Ovary (tissue), 9 donors: Measurements from ENCODE around the gene CASP3. TPM values are rescaled to one million over a fixed set of nuclear protein-coding genes. Genes with fewer than 3 reads are reported as not detected.
"Not testable (repeated sequence)": the region's sequence is repeated elsewhere in the genome, so short reads cannot be mapped to it uniquely, and the experiment has no call there.

Experiments used
- DNase-seq, 5 donors: peaks; one replicate each; pipeline ENCODE4 v3.0.0-alpha.2; 2019 to 2020
- H3K27ac ChIP-seq, 2 donors: fragments of 200-600 bp; one replicate each; pipeline versions ENCODE4 v1.5.1 to v1.8.0; 2019 to 2022
- H3K27me3 ChIP-seq: fragments of 200-600 bp; one replicate; pipeline ENCODE4 v1.8.0; 2022
- H3K36me3 ChIP-seq: fragments of 200-600 bp; sonication (generic); one replicate; pipeline ENCODE4 v1.5.1; 2019
- H3K4me1 ChIP-seq: one replicate; pipeline ENCODE4 v1.8.1; 2013; ENCODE audit warnings: mild to moderate bottlenecking, moderate library complexity; ENCODE audit not compliant: insufficient read depth
- H3K4me3 ChIP-seq: fragments of 200-600 bp; sonication (generic); one replicate; pipeline ENCODE4 v1.5.1; 2017
- H3K9me3 ChIP-seq, 2 donors: fragments of 200-600 bp in 1 of 2; sonication (generic) in 1 of 2; one replicate each; pipeline versions ENCODE4 v1.5.1 to v1.8.1; 2013 to 2019; ENCODE audit warnings: mild to moderate bottlenecking in 1 of 2, moderate library complexity in 1 of 2
- CTCF ChIP-seq, 3 donors: fragments of 450-650 bp in 2 of 3; fragments of 200-600 bp in 1 of 3; IDR thresholded peaks; one replicate each; pipeline versions ENCODE4 v1.5.1 to v1.8.0; 2016 to 2022; ENCODE audit warnings: antibody characterized with exemption in 3 of 3, mild to moderate bottlenecking in 1 of 3
- EP300 ChIP-seq: sonication (generic); formaldehyde crosslinking; IDR thresholded peaks from one replicate; pipeline ENCODE4 v1.6.1; 2017; ENCODE audit warnings: antibody characterized with exemption
- POLR2A ChIP-seq: fragments of 450-650 bp; IDR thresholded peaks from one replicate; pipeline ENCODE4 v1.6.1; 2017; ENCODE audit warnings: antibody characterized with exemption, mild to moderate bottlenecking, moderate library complexity
- WGBS, 3 donors: extraction: QIAGEN DNeasy Blood & Tissue Kit in 1 of 3; methylation state at CpG; one replicate each; pipeline versions ENCODE4 v1.1.5 to v1.1.7; 2013 to 2017; 5-methylcytosine and 5-hydroxymethylcytosine counted together
- intact Hi-C, 4 donors: fragments of 100-400 bp; cut with DNase I; formaldehyde crosslinking; loops; one replicate each; pipeline versions ENCODE4 v1.11.0 to v1.15.1; 2022 to 2023
- polyA plus RNA-seq, 2 donors: library from polyadenylated mRNA; stranded (reverse); fragments of 200-250 nt in 1 of 2; fragments of 350-450 nt in 1 of 2; fragmentation: Illumina TruSeq in 1 of 2; extraction: RNeasy Lipid Tissue Mini Kit (QIAGEN cat#74804) in 1 of 2; gene quantifications; one replicate each; pipeline ENCODE4 v1.2.3, GENCODE V29; 2013 to 2014
- total RNA-seq, 7 donors: library from RNA; depleted of rRNA in 2 of 7; stranded (reverse); fragments of >200 nt in 2 of 7; fragmentation: NEBNext Ultra II Directional in 3 of 7; extraction: Animal tissue kit (Norgen Biotek cat#: 25700) in 3 of 7; gene quantifications; one replicate each; pipeline versions ENCODE4 v1.1.0 to v1.2.4, GENCODE V29; 2016 to 2023
- donor health status: DM: no; HTN: no; CAD: no; lungs with moderate emphysema.
- donor health status: DM: no; HTN: no; CAD: no.
- donor health status: Bipolar disorder and iron deficiency.
- donor health status: DM: yes; HTN: yes; CAD: no.
- donor health status: DM: no; HTN: no; CAD: no.
- donor health status: DM: yes; HTN: yes; CAD: no.

The CASP3 gene
- total and polyA plus RNA-seq, 9 donors: 8.9 to 14.0 (median 11.7) TPM

- intact Hi-C loops: no loop called here
- no peak for TF ChIP-seq CTCF (IDR thresholded peaks at IDR 0.05)
- TF ChIP-seq POLR2A: no peak
- no peaks in the 10 kb centered on the region for H3K27me3 ChIP-seq
- no peak overlapping the region for H3K4me3 ChIP-seq
- no peak overlapping the region for H3K27ac ChIP-seq
- no peaks in the 10 kb centered on the region for H3K4me1 ChIP-seq
- 73 to 81% (median 73%) methylated on average over 9 of the region's 9 CpGs for WGBS, 3 donors
- DNase-seq: no peak
- no peaks in the 10 kb centered on the region for H3K9me3 ChIP-seq
- H3K36me3 ChIP-seq: no peaks in the 10 kb centered on the region
Measured at GRCh38 chr4:184617600-184618196, 31.5 kb downstream of the CASP3 start.

- TF ChIP-seq CTCF (IDR thresholded peaks at IDR 0.05): no peak
- no peak for TF ChIP-seq POLR2A
- no peak for TF ChIP-seq EP300
- intact Hi-C loops: no loop called here
Measured at GRCh38 chr4:184616633-184617551, 32.4 kb downstream of the CASP3 start.

DNA sequence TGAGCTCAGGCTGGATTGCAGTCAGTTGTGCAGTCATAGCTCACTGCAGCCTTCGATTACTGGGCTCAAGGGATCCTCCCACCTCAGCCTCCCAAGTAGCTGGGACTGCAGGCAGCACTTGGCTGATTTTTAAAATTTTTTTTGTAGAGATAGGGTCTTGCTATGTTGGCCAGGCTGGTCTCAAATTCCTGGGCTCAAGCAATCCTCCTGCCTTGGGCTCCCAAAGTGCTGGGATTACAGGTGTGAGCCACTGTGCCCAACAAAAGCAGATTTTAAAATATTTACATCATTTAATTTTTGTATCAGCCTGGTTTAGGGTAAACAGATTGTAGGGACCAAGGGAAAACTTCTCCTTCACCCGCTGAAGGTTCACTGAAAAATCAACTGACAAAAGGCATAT is 33.1 kb downstream of the CASP3 start:
- DNase-seq, H3K9me3 ChIP-seq, H3K4me3 ChIP-seq, H3K36me3 ChIP-seq, H3K4me1 ChIP-seq, intact Hi-C loops, H3K27me3 ChIP-seq, H3K27ac ChIP-seq: not testable (repeated sequence)
- WGBS, 3 donors: 77 to 80% (median 79%) methylated on average over 2 of the region's 2 CpGs

More at GRCh38 chr4:184616633-184617551, 32.4 kb downstream of the CASP3 start:
- H3K4me3 ChIP-seq: no peak overlapping the region
- WGBS, 3 donors: 73 to 75% (median 74%) methylated on average over 12 of the region's 12 CpGs
- H3K4me1 ChIP-seq: no peaks in the 10 kb centered on the region
- H3K27me3 ChIP-seq: no peaks in the 10 kb centered on the region
- DNase-seq: no peak
- no peak overlapping the region for H3K27ac ChIP-seq
- no peaks in the 10 kb centered on the region for H3K9me3 ChIP-seq
- no peaks in the 10 kb centered on the region for H3K36me3 ChIP-seq

- Histone ChIP-seq H3K36me3 (no peaks in the 10 kb centered on the region), H3K4me3 (no peak overlapping the region), H3K27me3 (no peaks in the 10 kb centered on the region), H3K9me3 (no peaks in the 10 kb centered on the region), H3K4me1 (no peaks in the 10 kb centered on the region), H3K27ac (no peak overlapping the region)
- TF ChIP-seq POLR2A: no peak
- no peak for TF ChIP-seq EP300
- no peak for TF ChIP-seq CTCF (IDR thresholded peaks at IDR 0.05)
- no peak for DNase-seq
- intact Hi-C loops: no loop called here
- 87 to 93% (median 91%) methylated on average over 3 of the region's 3 CpGs for WGBS, 3 donors
Measured at GRCh38 chr4:184614509-184614908, 34.7 kb downstream of the CASP3 start.

DNA sequence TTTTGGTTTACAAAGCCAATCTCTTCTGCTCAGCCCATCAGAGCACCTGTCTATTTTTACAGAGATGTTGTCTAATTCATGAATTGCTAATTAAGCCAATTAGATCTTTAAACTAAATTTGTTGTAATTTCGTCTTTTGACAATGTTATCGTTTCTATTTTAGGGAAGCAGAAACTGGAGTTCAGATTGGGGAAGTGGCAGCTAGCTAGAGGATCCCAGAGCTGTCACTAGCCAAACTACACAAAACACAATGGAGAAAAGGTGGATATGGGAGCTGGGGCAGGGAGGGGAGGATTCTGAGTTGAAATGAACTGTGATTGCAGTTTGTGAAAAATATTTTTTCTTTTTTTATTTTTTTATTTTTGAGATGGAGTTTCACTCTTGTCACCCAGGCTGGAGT is 35.8 kb downstream of the CASP3 start:
- intact Hi-C loops: no loop called here
- H3K27ac ChIP-seq: no peak overlapping the region
- no peak overlapping the region for H3K4me3 ChIP-seq
- no peaks in the 10 kb centered on the region for H3K27me3 ChIP-seq
- H3K4me1 ChIP-seq: no peaks in the 10 kb centered on the region
- WGBS, 3 donors: 65 to 95% (median 89%) methylated on average over 2 of the region's 2 CpGs
- H3K9me3 ChIP-seq: no peaks in the 10 kb centered on the region
- no peak for DNase-seq
- TF ChIP-seq EP300: no peak
- H3K36me3 ChIP-seq: no peaks in the 10 kb centered on the region
